ENCODE results near the gene UBXN10. TPM values are rescaled to one million over a fixed set of nuclear protein-coding genes. Genes with fewer than 3 reads are reported as not detected.

The UBXN10 gene
- total and polyA plus RNA-seq, 2 of the 13 experiments (the other 11 are each of a cell fraction or from before 2014, with no cell fraction given): 0.04 to 0.05 TPM

- no peak for TF ChIP-seq ZNF335 (CRISPR knock-in tag; IDR thresholded peaks at IDR 0.05)
Measured at GRCh38 chr1:20147846-20148570, 37.9 kb upstream of the UBXN10 start (continued).

- 52% methylated on average over 9 of the region's 13 CpGs for WGBS (ENCODE audit: low lambda C conversion rate)
- ATAC-seq (no peak), DNase-seq (ENCODE audit: low spot score) (no peak), FAIRE-seq (no peak)
- Histone ChIP-seq H3K9ac (ENCODE audit: insufficient read depth, low read depth, low read length) (no peak overlapping the region), H3K4me3 (replicated peaks in 1 of 3; ENCODE audit: insufficient read depth in 1 of 3, low read depth in 2 of 3, low read length in 3 of 3) (no peak overlapping the region), H3K27me3 (ENCODE audit: control insufficient read depth in 1 of 2, insufficient read depth in 2 of 2, low read length in 2 of 2) (peaks cover 0 to 1% of the 10 kb centered on the region in 2 experiments; a peak in 1 of 5 replicates), H3K36me3 (replicated peaks in 1 of 2; ENCODE audit: control insufficient read depth in 1 of 2, insufficient read depth in 2 of 2, low read length in 2 of 2) (no peaks in the 10 kb centered on the region), H2AFZ (ENCODE audit: low read length) (no peak overlapping the region), H3K79me2 (ENCODE audit: insufficient read depth, low read length) (no peaks in the 10 kb centered on the region), H4K20me1 (ENCODE audit: insufficient read depth, low read length) (no peaks in the 10 kb centered on the region), H3K4me2 (ENCODE audit: low read depth, low read length) (no peak overlapping the region), H3K27ac (ENCODE audit: extremely low read length, insufficient read depth, low read length) (no peak overlapping the region), H3K4me1 (ENCODE audit: insufficient read depth, low read length) (peaks cover 18% of the 10 kb centered on the region), H3K9me3 (ENCODE audit: low read length) (no peaks in the 10 kb centered on the region)
- CTCF ChIA-PET (ENCODE audit: low intra/inter-chr PET ratio, low total read pairs): no interaction called here
- no TSS peak for BruUV-seq (replicated peaks)
- in situ Hi-C loops (cut with HindIII; ENCODE audit: extremely low pct_ligation_motif_present, low pct_unique_long_range_greater_than_20kb) (no loop called here), intact Hi-C loops (cut with micrococcal nuclease; ENCODE audit: unreplicated experiment) (no loop called here)
- POLR2A ChIA-PET: no interaction called here
- TF ChIP-seq ZNF17 (CRISPR knock-in tag; IDR thresholded peaks at IDR 0.05) (no peak), FOXM1 (CRISPR knock-in tag; IDR thresholded peaks at IDR 0.05) (no peak), KLF9 (CRISPR knock-in tag; IDR thresholded peaks at IDR 0.05; ENCODE audit: low read depth) (no peak), SIN3B (IDR thresholded peaks at IDR 0.05; ENCODE audit: low read length) (no peak), SOX6 (IDR thresholded peaks at IDR 0.05) (no peak), SOX6 (CRISPR knock-in tag; IDR thresholded peaks at IDR 0.05) (no peak), ZFP91 (CRISPR knock-in tag; IDR thresholded peaks at IDR 0.05; ENCODE audit: borderline replicate concordance) (no peak), GFI1 (CRISPR knock-in tag; IDR thresholded peaks at IDR 0.05; ENCODE audit: borderline replicate concordance) (no peak), KDM6A (CRISPR knock-in tag; IDR thresholded peaks at IDR 0.05; ENCODE audit: low read depth) (no peak), ZNF432 (CRISPR knock-in tag; IDR thresholded peaks at IDR 0.05; ENCODE audit: borderline replicate concordance) (no peak), SALL2 (CRISPR knock-in tag; IDR thresholded peaks at IDR 0.05) (no peak), ZBTB1 (CRISPR knock-in tag; IDR thresholded peaks at IDR 0.05; ENCODE audit: borderline replicate concordance) (no peak), RXRB (CRISPR knock-in tag; IDR thresholded peaks at IDR 0.05; ENCODE audit: borderline replicate concordance) (no peak), CHD4 (IDR thresholded peaks at IDR 0.05; ENCODE audit: borderline replicate concordance, low read length) (no peak), GPN1 (CRISPR knock-in tag; IDR thresholded peaks at IDR 0.05; ENCODE audit: borderline replicate concordance) (no peak), PATZ1 (CRISPR knock-in tag; IDR thresholded peaks at IDR 0.05) (no peak)
Measured at GRCh38 chr1:20148571-20149500, 37.1 kb upstream of the UBXN10 start.
